OCI-LY3 (cell line): ENCODE data around the gene DEPP1.

Experiments
- H2AFZ ChIP-seq: fragments of 200-600, 300-600 bp; shearing (Covaris generic); 2 replicates; pipeline ENCODE4 v1.6.0; 2014; ENCODE audit warnings: antibody characterized with exemption, low read depth, low read length
- H3K27ac ChIP-seq: fragments of 200-600, 300-600 bp; sonication (generic); 2 replicates; pipeline ENCODE4 v1.5.1; 2014; ENCODE audit warnings: mild to moderate bottlenecking, low read length, moderate library complexity, mixed read lengths
- H3K27me3 ChIP-seq: fragments of 200-600, 300-600 bp; sonication (generic); 2 replicates; pipeline ENCODE4 v1.6.1; 2014; ENCODE audit warnings: low read depth, low read length, mixed read lengths
- H3K36me3 ChIP-seq: fragments of 200-600, 300-600 bp; sonication (generic); replicated peaks from 2 replicates; pipeline ENCODE3; 2014; ENCODE audit warnings: low read depth, low read length, mixed read lengths
- H3K4me1 ChIP-seq: fragments of 300-600, 200-600 bp; sonication (generic); 2 replicates; pipeline ENCODE4 v1.6.1; 2014; ENCODE audit warnings: low read length, mixed read lengths
- H3K4me2 ChIP-seq: fragments of 200-600, 300-600 bp; sonication (generic); 2 replicates; pipeline ENCODE4 v1.6.1; 2014; ENCODE audit warnings: low read length, mixed read lengths
- H3K4me3 ChIP-seq: fragments of 300-600, 200-600 bp; sonication (generic); 2 replicates; pipeline ENCODE4 v1.5.1; 2014; ENCODE audit warnings: antibody characterized with exemption, mild to moderate bottlenecking, low read length, moderate library complexity
- H3K79me2 ChIP-seq: fragments of 300-600, 200-600 bp; shearing (Covaris generic); 2 replicates; pipeline ENCODE4 v1.6.1; 2014; ENCODE audit warnings: mild to moderate bottlenecking, low read length, mixed read lengths
- H3K9ac ChIP-seq: fragments of 300-600, 200-600 bp; shearing (Covaris generic); 2 replicates; pipeline ENCODE4 v1.6.0; 2014; ENCODE audit warnings: mild to moderate bottlenecking, low read length, moderate library complexity
- H3K9me3 ChIP-seq: fragments of 200-600, 300-600 bp; shearing (Covaris generic); 2 replicates; pipeline ENCODE4 v1.6.1; 2014; ENCODE audit warnings: low read length, mixed read lengths; ENCODE audit not compliant: insufficient read depth
- H4K20me1 ChIP-seq: fragments of 200-600, 300-600 bp; sonication (generic); 2 replicates; pipeline ENCODE4 v1.6.1; 2016; ENCODE audit warnings: low read length, mixed read lengths; ENCODE audit not compliant: insufficient read depth
- CTCF ChIP-seq: fragments of 200-600, 300-600 bp; sonication (generic); IDR thresholded peaks from 2 replicates; pipeline ENCODE4 v1.5.1; 2014; ENCODE audit warnings: antibody characterized with exemption, low read length, low read depth
- EZH2phosphoT487 ChIP-seq: fragments of 200-600 bp; shearing (Covaris generic); IDR thresholded peaks from 2 replicates; pipeline ENCODE4 v1.6.1; 2018; ENCODE audit warnings: antibody characterized with exemption, mixed run types, low read depth

DEPP1 gene

DNA sequence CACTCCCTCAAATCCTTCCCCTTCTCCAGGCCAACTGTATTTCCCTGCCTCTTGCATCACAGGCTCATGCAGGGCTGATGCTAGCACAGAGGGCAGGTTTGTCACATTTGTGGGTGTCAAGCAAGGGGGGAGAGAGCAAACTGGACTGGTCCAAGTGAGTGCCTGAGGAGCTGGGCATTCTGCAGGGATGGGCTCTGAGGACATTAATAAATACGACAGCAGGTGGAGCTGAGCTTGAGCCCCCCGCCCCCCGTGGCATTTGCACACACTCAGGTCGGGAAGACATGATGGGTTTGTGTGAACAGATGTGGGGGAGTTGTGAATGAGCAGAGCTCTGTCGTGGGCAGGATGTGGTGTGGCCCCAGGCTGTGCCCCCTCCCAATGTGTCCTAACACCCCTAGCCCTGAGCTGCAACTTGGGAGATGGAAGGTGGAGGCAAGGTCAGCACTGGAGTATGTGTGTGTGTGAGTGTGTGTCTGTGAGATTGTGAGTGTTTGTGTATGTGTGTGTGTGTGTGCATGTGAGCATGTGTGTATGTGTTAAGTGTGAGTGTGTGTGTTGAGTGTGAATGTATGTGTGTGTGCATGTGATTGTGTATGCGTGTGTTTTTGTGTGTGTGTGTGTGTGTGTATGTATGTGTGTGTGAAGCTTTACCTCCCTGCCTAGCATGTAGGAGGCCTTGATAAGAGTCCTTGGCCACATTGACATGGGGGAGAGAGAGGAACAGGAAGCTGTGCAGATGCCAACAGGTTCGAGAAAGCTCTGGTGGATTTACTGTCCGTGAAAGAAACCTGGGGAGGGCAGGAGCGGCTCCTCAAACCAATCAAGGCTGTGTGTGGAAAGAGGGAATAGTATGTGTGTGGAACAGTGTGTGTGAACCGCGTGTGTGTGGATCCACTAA, 9.9 kb downstream of the DEPP1 start:
- Histone ChIP-seq H3K79me2 (no peaks in the 10 kb centered on the region), H3K4me2 (peak overlapping the region; percentile 78), H3K4me3 (no peak overlapping the region), H2AFZ (no peak overlapping the region), H3K27me3 (no peaks in the 10 kb centered on the region), H3K36me3 (no peaks in the 10 kb centered on the region), H3K9ac (no peak overlapping the region), H3K9me3 (no peaks in the 10 kb centered on the region), H3K4me1 (peaks cover 63% of the 10 kb centered on the region), H4K20me1 (no peaks in the 10 kb centered on the region), H3K27ac (peak overlapping the region; percentile 69; the same call in 1 of the 2 replicates)
- TF ChIP-seq EZH2phosphoT487 (no peak), CTCF (no peak)

DNA sequence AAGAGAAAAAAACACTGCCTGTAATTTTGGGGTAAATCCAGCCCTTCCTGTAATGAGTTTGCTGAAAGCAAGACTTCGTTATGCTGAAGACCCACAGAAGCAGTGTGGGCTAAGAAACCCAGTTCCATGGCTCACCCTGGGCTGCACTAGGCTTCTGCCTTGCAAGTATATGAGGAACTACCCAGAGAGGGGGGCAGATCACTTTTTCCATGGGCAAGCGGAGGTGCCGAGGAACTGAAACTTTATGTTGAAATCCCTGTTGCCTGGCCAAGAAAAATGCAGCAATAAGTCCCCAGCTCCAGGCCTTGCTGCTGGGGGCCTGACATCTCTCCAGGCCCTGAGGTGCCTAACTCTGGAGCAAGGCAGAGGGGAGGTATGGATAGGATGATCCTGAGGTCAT, 10.5 kb downstream of the DEPP1 start:
- peak overlapping the region; percentile 69 for H3K27ac ChIP-seq
- H3K9me3 ChIP-seq: no peaks in the 10 kb centered on the region
- H4K20me1 ChIP-seq: no peaks in the 10 kb centered on the region
- peaks cover 63% of the 10 kb centered on the region for H3K4me1 ChIP-seq
- H3K4me3 ChIP-seq: peak overlapping the region; percentile 36; the same call in 1 of the 2 replicates
- peak overlapping the region; percentile 78 for H3K4me2 ChIP-seq
- no peaks in the 10 kb centered on the region for H3K79me2 ChIP-seq
- TF ChIP-seq EZH2phosphoT487 (no peak), CTCF (no peak)
- peak overlapping the region; percentile 32; the same call in 1 of the 2 replicates for H3K9ac ChIP-seq
- no peaks in the 10 kb centered on the region for H3K36me3 ChIP-seq
- H3K27me3 ChIP-seq: no peaks in the 10 kb centered on the region
- H2AFZ ChIP-seq: no peak overlapping the region

DNA sequence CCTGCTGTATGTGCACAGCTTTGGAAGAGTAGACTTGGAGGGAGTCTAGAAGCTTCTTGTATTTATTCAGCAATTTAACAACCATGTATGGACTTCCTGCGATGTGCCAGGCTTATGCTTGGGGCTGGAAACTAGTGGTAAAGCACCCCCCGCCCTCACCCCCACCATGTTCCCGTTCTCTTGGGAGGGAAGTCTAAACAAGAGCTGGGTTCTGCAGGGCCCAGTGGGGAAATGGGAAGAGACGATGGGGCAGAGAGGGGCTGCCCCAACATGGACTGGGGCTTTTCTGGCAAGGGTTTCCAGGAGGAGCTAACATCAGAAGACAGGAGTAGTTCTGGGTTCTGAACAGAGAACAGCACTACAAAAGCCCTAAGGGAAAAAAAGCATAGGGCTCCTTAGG, 11.0 kb downstream of the DEPP1 start:
- Histone ChIP-seq H3K9me3 (no peaks in the 10 kb centered on the region), H3K4me3 (peak overlapping the region; percentile 36; the same call in 1 of the 2 replicates), H3K27me3 (no peaks in the 10 kb centered on the region), H3K4me2 (peak overlapping the region; percentile 78), H3K9ac (peak overlapping the region; percentile 32; the same call in 1 of the 2 replicates), H3K4me1 (peaks cover 65% of the 10 kb centered on the region), H4K20me1 (no peaks in the 10 kb centered on the region), H3K79me2 (no peaks in the 10 kb centered on the region), H3K36me3 (no peaks in the 10 kb centered on the region), H2AFZ (no peak overlapping the region), H3K27ac (peak overlapping the region; percentile 69)
- TF ChIP-seq CTCF (no peak), EZH2phosphoT487 (no peak)

DNA sequence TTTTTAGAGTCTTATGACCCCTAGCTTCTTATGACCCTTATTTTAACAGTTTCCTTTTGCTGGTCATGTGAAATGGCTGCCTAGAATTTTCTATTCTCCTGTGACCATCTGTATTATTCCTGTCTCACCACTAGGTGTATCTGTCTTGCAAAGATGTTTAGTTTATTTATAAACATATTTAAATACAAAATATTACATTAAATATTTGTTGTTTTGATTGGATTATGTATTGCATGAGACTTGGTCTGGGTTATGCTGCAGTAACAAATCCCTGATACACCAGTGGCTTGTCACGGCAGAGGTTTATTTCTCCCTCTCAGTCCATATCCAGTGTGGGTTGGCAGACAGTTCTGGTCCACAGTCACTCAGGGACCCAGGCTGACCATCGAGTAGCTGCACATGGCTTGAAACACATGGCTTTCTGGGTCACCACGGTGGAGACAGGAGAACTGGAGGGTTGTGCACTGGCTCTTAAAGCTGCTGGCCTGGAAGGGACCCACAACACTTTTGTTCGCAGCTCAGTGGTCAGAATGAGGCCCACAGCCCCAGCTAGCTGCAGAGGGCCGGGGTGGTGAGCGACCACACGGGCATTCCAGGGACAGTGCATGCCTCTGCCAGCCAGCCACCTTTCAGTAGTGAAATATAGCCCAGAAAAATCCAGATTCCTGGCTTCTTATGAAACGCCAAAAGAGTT, 11.6 kb downstream of the DEPP1 start:
- Histone ChIP-seq H3K4me3 (no peak overlapping the region), H3K27ac (peak overlapping the region; percentile 69), H3K36me3 (no peaks in the 10 kb centered on the region), H3K4me2 (peak overlapping the region; percentile 78), H3K4me1 (peaks cover 66% of the 10 kb centered on the region), H3K79me2 (no peaks in the 10 kb centered on the region), H3K27me3 (no peaks in the 10 kb centered on the region), H4K20me1 (no peaks in the 10 kb centered on the region), H3K9ac (no peak overlapping the region), H3K9me3 (no peaks in the 10 kb centered on the region), H2AFZ (no peak overlapping the region)
- TF ChIP-seq CTCF: no peak
- TF ChIP-seq EZH2phosphoT487: no peak
